Dermis blood vessel endothelial cell (primary cell): Measurements from ENCODE around the gene BRD4. TPM values are rescaled to one million over a fixed set of nuclear protein-coding genes. Genes with fewer than 3 reads are reported as not detected.

Experiments used
- DNase-seq: peaks from one replicate; pipeline ENCODE4 v3.0.0; 2010
- total RNA-seq: library from RNA; depleted of rRNA; stranded (reverse); fragments of >200 nt; gene quantifications from 2 replicates; pipeline ENCODE4 v1.2.3, GENCODE V29; 2014

The BRD4 gene
- total RNA-seq, 1 donor from 2014 or later, result 10.9 TPM

DNA sequence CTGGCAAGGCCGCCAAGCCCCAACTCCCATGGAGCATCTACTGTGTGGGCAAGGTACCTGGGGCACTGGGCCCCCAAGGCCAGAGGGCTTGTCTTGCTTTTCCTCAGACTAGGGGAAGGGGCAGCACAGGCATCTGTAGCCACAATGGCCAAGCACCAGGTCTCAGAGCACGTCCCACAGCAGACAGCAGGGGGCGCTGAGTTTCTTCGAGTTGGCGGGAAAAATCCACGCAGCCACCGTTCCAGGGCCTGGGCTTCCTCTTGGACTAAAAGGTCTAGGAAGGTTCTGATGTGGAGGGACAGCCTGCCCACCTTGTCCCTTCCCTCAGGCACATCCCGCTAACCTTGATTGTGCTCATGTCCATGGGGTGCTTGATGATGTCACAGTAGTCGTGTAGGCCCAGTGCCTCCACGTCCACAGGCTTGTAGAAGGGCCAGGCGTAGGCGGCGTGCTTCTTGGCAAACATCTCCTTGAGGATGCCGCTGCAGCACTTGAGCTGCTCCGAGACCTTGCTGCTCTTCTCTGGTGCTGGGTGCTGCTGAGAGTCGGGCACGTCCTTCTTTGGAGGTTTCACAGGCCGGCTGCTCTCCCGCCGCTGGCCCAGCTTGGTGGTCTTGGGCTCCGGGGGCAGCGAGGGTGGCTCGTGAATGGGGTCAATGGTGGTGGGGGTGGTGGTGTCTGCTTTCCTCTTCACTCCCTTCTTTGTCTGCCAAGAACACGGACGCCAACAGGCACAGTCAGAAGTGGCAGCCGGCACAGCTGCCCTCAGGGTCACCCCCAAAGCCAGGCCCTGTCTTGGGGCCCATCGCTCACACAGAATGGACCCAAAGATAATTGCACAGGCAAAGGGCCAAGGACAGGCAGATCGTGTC, 68.0 kb downstream of the BRD4 start:
- peak; percentile 81 for DNase-seq

DNA sequence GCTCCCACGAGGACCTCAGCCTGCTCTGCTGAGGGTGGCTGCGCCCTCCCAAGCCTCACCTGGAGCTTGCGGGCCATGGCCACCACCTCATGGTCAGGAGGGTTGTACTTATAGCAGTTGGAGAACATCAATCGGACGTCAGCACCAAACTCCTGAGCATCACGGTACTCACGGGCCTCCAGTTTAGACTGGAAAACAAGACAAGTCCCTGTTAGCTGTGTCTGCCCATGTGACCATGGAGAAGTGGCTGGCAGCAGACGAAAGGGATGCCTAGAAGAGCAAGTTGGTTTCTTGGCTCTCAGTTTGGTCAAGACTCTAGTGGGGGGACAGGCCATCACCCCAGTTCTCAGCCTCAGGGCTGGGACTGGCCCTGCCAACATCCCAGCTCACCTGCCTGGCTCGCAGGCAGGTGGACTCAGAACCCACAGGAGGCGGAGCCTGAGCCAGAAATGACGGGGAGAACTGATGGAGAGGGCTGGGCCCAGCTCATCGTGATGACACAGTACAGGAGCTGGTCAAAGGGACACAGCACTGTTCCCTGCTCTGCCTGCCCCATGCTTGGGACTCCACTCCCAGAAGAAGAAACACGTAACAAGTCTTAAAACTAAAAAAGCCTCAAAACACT, 68.9 kb downstream of the BRD4 start:
- DNase-seq, result no peak

DNA sequence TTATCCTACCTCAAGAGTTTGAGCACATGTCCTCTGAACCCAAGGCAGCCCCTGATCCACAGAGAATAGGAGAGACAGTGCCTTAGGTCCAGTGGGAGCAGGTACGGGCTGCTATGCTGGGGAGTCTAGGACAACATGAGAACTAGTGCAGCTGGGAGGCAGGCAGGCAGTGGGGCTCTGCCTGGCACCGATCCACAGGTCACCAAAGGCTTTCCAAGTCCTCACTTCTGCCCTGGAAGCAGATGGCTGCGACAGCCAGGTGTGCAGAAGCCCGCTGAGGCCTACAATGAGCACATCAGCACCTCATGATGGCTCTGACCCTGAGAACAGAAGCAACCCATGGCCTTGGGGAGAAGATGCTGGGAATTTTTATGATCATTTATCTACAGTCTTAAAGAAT, 70.3 kb downstream of the BRD4 start:
- no peak for DNase-seq

DNA sequence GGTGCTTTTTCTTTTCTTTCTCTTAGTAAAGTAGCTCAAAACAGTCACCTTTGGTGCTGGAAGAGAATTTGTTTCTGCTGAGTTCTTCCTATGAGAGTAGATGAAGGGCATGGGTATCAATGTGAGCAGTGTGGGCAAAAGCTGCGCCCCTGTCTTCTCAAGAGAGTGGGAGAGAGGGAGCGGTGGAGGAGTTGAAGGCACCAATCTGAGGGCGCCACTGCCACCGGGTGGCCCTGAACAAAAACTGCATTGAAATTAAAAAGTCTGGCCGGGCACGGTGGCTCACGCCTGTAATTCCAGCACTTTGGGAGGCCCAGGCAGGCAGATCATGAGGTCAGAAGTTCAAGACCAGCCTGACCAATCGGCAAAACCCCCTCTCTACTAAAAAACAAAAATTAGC, 71.4 kb downstream of the BRD4 start:
- peak; percentile 22 for DNase-seq

DNA sequence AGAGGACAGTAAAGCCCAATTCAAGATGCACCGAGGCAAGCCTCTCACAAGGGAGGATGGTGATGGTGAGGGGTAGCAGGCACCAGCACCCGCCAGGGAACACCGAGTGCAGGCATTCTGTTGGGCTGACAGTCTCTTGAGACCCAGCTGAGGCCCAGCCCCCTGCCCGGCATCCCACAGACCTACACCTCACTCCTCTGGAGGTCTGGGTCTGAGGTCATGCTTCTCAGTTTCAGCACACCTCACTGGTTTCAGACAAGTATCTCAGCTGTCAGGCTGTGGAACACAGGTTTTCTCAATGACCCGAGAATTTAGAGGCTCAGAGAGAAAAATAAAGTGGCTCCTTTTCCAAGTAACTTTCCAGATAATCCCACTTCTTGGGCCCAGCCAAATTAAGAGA, 72.4 kb downstream of the BRD4 start:
- DNase-seq, result no peak

DNA sequence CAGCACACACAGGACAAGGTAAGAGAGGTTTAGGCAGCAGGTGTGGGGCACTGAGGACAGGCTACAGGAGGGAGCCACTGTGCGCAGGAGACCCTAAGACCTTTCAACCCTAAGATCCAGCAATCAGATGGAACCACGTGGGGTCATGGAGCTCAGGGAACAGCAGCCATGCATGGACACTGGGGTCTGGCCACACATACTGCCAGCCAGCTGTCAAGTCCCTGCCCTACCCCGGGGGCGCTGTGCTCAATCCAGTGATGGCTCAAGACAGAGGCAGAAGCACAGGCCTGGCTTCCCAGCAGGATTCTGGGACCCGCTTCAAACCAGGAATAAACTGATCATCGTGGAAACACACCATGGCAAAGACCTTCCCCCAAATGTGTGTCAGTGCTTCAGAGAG, 74.6 kb downstream of the BRD4 start:
- no peak for DNase-seq

DNA sequence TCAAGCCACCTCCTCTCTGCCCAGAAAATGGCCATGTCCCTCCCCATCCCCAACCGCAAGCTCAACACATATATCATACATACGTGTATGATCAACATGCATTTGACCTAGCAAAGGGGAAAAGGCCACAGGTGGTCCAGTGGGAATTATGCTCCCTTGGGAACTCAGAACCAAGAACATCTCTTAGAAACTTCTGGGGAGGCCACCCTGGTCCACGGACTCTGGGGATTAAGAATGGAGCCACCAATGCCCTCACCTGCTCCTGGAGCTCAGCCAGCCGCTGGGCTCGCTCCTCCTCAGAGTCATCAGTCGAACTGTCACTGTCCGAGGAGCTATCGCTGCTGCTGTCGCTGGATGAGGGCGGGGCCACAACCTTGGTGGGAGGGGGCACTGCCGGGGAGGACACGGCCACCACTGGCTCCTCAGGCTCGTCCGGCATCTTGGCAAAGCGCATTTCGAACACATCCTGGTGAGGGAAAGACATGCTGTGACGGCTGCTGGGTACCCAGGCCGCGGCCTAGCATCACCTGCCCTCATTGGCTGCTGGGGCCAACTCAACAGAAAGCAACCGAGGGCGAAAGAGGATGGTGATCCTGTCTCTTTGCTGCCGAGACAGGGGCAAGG, 75.5 kb downstream of the BRD4 start:
- DNase-seq, result no peak

DNA sequence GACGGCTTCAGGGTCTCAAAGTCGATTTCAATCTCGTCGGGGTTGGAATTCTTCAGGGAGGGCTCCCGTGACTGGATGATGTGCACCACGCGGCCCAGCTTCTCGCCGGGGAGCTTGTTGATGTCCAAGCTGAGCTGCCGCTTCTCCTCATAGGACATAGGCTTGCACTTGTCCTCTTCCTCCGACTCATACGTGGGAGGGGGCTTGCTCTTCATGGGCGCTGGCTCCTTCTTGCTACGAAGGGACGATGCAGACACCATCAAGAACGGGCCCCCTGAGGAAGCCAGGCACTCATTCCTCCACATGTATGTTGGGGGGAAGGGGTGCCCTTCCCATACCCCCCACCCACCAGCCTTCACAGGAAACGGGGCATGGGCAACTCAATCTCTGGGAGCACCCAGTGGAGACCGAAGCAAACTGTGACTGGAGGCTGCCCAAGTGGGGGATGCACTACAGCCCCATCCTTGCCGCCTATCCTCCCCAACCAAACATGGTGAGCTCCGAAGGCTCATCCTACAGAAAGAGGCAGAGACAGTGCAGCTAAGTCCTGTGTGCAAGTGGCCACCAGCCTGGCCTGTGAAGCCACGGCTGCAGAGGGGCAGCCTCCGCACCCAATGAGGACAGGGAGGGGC, 76.9 kb downstream of the BRD4 start:
- no peak for DNase-seq

DNA sequence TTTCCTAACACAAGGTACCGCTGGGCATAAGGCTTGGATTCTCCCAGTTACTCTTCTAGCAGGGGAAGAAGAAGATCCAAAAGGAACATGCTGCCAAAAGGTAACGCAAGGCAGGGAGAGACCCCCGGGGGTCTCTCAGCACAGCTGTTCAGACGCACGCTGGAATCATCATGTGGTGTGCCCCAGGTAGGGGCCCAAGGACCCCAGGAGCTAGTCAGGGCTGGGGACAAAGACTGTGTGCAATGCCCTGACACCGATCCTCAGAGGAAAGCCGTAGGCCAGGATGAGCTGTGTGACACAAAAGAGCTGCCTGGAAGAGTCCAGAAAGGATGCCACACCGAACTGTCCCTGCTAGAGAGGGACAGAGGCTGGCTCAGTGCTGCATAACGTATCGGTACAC, 77.8 kb downstream of the BRD4 start:
- DNase-seq, result no peak

DNA sequence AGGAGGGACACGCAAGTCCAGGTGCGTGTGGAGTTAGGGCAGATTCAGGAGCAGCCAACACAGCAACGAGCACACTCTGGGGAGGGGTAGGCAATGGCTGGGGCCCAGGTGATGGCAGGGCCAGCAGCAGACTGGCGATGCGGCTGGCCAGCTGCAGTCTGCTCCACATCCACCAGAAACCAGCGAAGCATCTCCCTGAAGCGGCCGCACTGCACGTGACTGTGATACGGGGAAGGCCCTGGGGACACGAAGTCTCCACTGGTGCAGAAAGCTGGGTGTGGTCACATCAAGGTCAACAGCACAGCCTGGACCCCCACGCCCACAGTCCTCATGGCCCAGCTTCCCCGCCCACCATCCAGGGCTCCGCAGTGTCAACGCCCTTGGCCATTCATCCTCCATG, 78.8 kb downstream of the BRD4 start:
- no peak for DNase-seq

DNA sequence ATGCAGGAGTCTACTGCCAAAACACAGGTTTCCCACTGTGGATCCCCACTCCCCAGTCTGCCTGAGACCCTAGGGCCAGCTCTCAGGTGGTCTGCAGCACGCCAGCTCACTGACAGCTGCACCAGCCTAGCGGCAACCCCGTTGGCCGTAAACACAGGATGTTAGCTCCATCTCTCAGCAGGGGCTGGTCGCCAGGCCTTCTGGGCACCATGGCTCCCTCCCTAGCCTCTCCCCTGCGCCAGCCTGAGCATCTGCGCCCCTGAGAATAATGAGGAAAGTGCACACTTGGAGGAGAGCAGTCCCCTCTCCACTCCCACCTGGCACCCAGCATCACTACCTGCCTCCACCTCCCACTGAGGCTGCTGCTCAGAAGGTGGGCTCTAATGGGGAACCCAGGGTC, 79.3 kb downstream of the BRD4 start:
- DNase-seq, result no peak

DNA sequence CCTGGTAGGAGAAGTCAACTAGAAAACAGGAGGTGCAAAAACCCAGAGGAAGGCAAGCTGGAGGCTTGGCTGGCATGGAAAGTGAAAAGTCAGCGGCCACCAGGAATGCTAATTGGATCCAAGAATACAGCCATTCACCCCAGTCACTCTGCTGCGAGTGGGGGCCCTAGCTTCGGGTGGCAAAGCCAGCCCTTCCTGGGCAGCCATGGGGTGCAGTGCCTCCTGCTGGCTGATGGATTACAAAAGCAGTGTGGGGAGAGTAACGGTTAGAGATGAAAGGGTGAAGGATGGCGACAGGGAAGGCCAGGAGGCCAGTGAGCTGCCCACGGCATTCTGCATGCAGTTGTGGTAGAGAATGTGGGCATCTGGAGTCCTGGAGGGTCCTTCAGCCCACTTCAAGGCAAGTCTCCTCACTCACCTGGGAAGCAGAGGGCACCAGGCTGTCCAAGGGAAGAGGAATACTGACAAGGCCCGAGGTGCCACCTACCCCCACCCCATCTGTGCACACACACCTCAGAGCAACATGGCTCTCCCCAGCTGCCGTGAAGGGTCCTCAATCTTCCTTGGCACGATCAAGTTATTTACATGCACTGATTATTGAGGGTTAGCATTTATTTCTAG, 79.8 kb downstream of the BRD4 start:
- DNase-seq, result peak; percentile 44

DNA sequence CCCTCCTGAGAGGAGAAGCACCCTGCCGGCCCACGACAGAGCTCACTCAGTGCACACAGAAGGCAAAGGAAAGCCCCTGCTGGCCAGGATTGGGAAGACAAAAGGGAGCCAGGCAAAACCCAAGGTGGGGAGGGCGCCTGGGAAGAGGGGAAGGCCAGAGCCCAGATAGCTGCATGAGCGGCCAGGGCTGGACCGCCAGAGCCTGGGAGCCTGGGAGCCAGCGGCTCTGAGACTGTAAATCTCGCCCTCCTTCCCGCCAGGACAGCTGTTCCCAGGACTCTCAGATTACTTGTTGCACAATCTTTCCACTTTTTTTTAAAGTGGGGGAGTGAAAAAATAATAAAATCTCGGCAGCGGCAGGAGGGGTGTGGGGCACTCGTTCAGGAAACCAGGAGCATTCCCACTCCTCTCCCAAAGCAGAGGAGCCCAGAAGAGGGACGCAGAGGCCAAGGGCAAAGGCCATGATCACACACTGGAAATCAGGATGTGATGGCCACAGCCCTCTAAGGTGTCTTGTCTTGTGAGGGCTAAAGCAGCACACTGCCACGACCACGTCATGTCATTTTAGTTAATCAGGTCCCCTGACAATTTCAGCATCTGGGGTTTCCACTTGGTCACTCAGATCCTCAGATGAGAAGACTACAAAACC, 80.5 kb downstream of the BRD4 start:
- DNase-seq, result peak; percentile 76

DNA sequence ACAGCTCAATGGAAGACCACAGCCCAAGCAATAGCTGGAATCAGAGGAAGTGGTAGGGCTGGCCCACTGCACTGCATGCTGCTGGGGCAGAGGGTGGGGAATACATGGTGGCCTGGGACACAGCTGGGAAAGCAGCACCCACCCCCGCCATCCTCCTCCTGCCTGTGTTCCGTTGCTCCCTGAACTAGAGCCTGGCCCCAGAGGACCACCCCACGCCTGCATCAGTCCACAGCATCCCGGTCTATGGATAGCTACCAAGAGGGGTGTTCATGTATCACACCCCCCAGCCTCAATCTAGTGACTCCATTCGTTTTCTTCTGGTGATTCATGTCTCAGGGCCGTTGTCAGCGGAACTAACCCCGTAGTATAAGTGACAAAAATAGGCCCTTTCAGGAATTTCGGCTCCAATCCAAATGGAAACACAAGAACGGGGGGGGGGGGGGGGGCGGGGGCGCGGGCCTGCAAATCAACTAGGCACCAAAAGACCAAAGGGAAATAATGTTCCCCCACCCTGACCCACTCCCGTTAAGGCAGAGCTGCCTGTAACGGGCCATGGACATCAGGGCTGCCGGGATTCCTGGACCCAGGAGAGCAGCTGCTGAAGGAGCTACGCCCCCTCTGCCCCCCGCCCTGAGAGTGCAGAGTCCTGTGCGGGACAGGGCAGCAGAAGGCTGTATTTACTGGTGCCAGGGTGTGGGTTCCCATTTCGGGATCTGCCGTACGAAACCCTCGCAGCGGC, 81.2 kb downstream of the BRD4 start:
- DNase-seq, result peak; percentile 78

DNA sequence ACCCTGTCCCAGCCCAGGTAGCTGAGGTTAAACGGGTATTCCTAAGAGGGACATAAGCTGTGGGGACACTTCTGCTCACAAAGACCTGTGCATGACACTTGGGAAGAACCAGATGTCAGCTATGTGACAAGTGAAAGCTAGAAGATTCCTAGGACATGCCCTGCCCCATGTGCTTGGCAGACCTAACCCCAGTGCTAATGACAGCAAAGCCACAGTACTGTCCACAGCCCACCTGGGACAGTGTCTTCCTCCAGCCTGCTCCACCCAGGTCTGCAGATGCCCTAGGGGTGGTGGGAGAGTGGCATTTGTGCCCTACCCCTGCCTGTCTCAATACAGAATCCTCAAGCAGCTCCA, 81.7 kb downstream of the BRD4 start:
- no peak for DNase-seq

DNA sequence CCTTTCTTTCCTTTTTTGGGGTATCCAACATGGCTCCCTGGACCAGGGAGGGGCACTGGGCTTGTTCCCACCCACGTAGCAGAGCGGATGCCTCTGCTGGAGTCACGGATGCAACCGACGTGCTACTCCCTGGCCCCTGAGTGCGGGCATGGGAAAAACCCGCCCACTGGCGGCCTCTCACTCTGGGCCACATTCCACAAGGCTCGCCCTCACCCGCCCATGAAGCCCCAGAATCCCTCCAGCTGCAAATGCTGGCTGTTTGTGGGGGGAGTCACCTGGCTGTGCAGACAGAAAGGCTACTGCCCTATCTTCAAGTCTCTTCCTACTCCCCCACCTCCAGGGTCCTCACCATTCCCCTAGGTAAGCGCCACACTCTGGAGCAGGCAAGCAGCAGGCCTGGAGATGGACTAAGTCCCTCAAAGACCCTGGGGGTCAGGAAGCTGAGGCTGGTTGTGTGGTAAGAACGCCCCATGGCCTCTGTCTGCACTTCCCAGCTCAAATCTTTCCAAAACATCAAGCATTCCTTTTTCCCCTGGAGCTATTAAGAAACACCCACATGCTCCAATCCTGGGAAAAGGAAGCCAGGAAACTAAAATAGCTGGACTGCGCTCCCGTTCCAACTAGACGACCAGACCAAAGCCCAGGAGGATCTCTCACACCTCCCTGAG, 82.2 kb downstream of the BRD4 start:
- peak; percentile 81 for DNase-seq

DNA sequence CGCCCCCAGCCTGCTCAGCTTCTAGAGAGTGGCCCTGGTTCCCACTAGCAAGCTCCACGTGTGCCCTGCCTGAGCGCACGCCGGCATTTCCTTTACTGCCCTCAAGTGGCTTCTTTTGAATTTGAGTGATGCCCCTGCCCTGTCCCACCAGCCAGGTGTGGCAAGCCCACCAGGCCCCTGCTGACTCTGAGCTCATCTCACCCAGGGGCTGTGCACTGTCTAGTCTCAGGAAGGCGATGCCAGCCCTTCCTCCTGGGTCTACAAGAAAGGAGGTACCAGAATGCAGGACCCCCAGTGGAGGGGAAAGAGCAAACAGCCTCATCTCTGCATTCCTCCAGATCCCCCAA, 82.8 kb downstream of the BRD4 start:
- DNase-seq, result peak; percentile 11

DNA sequence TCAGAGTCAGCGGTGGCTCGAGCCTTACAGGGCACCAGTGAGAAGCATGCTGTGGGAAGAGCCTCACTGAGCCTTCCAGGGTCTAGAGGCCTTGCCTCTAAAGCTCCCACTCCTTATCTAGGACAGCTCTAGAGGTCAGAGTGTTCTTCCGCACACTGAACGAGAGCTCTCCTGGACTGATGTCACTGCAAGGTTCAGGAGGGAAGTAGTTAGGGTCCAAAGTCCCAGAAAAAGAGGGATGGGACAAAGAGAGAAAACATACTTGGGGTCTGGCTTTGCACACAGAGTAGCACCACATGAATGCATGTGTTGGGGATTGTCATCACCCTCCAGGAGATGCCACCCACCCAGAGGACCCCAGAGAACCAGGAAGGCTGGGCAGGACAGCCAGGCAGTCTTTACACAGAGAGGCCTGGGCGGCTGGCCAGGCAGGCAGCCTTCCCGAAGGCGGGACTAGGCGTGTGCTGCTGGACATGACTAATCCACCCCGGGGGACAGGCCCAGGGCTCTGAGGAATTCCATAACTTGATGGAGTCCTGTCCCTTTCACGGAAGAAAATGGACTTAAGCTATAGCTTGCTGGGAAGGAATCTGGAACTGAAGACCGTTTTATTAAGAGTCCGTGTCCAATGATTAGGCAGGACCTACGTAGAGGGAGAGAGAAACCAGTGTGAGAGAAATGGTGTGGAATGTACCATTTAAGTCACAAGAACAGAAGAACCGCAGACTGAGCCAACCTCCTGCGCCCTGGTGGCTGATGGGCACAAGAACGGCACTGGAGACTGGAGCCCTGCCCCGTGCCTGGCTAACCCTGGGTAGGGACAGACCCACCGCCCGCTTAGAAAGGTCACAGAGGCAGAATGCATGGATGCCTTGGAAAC, 83.5 kb downstream of the BRD4 start:
- DNase-seq, result peak; percentile 87

DNA sequence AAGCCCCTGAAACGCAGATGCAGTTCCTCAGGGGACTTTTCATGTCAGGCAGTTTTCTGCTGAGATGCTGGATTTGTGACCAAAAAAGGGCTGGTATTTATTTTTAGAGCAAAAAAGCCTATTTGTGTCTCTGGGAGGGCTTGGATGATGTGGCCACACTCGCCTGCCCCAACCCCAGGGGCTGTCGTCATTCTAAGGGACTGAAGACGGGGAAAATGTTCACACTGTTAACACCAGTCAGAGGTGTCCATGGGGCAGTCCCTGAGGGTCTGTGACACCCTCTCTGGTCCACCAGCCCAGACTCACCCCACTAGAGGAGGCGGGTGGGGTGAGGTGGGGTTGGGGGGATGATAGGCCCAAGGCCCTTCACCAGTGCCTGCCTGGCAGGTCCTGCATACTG, 84.2 kb downstream of the BRD4 start:
- DNase-seq, result no peak
